Fibroblast of skin of right biceps (primary cell): ENCODE data around the gene GFRAL.
"Not testable (repeated sequence)": the region's sequence is repeated elsewhere in the genome, so short reads cannot be mapped to it uniquely, and the experiment has no call there.

Experiments
- DNase-seq: peaks from one replicate; pipeline ENCODE4 v3.0.0-alpha.2; 2013

GFRAL gene, protein sequence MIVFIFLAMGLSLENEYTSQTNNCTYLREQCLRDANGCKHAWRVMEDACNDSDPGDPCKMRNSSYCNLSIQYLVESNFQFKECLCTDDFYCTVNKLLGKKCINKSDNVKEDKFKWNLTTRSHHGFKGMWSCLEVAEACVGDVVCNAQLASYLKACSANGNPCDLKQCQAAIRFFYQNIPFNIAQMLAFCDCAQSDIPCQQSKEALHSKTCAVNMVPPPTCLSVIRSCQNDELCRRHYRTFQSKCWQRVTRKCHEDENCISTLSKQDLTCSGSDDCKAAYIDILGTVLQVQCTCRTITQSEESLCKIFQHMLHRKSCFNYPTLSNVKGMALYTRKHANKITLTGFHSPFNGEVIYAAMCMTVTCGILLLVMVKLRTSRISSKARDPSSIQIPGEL

DNA sequence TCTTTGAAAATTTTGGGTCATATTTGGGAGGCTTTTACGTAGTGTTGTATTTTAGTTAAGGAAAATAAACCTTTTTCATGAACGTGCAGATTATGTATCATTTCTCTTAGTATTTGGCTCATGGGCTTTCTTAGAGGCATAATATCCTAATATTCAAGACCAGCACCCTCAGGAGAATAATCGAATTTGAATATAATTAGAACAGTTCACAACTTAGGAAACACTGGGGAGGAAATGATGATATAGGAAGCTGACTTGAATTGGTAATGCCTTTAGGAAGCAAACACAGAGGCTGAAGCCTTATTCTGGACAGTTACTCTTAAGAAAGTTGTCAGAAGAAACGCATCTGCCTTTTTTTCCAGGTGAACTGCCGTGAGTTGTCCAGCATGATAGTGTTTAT, at the start of gene GFRAL:
TSS of gene GFRAL (plus strand) at position 301 of the 400 bp plus-strand sequence. CDS start at position 387, 86 bp downstream.
- no peak for DNase-seq

DNA sequence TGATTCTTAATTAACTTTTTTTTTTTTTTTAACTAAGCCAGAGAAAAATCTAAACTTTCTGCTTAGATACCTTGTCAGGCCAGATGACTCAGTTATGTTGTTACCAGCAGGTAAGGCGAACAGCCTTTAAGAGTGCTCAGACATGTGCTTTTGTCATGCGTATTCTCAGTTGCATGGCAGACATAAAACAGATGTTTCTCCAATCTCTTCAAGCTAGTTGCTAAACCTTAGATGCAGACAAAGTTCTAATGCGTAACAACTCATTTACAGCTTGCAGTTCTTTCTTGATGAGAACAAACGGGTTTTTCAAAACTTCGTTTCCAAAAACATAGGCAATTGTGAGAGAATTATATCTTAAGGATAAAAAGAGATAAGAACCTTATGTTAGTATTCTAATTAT, 49.6 kb upstream of the GFRAL start:
- no peak for DNase-seq

DNA sequence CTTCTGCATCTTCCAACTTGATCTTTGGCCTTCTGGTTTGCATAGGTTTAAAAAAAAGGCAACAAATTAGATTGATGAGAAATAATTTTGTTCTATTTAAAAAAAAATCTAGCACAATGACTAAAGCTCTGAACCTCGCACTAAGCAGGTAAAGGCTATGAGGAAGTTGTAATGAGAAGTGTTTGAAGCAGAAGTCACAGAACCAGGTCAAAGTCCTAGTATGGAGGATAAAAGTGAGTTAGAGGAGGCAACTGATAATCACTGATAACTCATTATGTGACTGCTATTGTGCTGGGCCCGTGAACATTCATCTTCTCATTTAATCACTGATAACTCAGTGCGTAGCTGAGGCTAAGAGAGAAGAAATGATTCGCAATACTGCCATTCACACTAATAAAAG, 46.1 kb upstream of the GFRAL start:
- DNase-seq: no peak

DNA sequence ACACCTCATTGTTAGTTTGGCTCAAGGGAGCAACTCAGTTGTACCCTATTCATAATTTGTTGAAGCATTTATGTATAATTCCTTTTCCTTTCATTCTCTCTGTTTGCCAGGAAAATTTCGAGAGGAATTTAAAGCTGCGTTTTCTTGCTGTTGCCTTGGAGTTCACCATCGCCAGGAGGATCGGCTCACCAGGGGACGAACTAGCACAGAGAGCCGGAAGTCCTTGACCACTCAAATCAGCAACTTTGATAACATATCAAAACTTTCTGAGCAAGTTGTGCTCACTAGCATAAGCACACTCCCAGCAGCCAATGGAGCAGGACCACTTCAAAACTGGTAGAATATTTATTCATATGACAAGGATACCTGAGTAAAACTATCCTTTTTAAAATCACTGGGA, 45.2 kb upstream of the GFRAL start:
- no peak for DNase-seq

DNA sequence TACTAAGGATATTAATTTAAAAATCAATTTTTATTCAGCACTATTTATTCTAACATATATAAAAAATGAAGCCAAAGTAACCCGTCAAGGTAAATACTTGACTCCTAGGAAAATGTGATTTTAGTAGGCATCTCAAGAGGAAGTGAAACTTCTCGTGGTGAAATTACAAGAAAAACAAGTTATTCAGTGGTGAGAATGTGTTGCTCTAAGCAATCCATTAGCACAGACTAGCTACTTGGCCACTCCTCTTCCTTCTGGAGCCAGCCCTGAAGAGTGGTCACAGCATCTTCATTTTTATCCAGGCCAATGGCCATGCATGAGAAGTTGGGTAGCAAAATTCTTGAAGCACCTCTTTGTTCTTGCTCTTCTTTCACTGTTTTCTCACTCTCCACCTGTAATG, 40.4 kb upstream of the GFRAL start:
- no peak for DNase-seq

DNA sequence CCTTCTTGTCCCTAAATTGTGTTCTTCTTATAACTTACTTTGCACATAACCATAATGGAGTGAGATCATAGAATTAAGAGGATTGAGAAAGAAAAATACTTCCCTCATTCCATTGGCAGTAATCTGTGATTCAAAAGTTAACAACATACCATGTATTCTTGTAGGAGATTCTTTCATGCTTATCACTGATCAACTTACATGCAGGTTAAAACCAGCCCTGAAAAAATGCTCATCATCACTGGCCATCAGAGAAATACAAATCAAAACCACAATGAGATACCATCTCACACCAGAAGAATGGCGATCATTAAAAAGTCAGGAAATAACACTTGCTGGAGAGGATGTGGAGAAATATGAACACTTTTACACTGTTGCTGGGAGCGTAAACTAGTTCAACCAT, 36.5 kb upstream of the GFRAL start:
- no peak for DNase-seq

DNA sequence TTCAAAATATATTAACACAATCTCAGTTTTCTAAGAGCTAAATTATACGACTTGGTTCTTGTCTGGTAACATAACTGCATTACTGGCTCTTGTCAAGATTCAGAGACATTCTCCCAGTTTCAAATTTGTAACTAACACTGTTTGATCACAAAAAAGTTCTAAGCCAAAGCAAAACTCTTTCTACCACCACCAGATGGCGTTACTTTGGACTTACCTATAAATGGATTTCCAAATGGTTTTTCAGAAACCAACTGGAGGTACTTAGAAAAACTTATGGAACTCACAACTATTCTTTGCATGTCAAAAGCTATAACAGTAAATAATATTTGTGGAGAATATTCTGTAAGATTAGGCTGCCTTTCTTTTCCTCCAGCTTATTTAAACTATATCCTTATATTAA, 34.2 kb upstream of the GFRAL start:
- no peak for DNase-seq

DNA sequence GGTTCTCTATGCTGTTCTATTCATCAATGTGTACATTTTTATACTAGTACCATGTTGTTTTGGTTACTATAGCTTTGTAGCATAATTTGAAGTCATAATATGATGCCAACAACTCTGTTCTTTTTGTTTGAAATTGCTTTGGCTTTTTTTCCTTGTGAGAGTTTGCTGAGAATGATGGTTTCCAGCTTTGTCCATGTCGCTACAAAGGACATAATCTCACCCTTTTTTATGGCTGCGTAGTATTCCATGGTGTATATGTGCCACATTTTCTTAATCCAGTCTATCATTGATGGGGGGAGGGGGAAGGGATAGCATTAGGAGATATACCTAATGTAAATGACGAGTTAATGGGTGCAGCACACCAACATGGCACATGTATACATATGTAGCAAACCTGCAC, 30.1 kb upstream of the GFRAL start:
- DNase-seq: not testable (repeated sequence)

DNA sequence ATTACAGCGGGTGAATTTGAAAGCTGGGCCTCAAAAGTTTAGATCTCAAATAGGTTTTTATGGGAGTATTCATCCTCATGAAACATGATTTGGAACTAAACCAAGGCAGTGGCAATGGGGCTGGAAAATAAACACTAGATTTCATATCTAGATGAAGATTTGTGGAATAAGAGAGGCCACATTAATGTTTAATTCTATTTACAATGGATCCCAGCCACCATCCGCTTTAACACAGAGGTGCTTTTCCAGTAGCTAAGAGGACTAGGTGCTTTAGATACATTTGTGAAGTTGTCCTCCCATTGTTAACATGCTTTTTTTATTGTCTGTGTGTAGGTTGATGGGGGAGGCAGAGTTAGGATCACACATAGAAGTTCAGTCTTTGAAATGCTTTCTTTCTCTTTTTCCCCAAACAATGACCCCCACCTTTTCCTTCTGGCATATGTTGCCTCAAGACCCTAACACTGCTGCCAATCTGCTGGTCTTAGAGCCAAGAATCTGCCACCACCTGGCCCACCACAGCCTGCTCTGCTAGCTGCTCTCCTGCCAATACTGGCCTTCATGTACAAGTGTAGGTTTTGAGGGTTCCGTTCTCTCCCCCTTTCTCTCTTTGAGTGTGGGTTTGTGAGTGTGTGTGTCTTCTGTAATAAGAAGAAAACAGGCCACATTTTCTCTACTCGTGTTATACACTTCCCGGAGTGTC, 27.8 kb upstream of the GFRAL start:
- no peak for DNase-seq

DNA sequence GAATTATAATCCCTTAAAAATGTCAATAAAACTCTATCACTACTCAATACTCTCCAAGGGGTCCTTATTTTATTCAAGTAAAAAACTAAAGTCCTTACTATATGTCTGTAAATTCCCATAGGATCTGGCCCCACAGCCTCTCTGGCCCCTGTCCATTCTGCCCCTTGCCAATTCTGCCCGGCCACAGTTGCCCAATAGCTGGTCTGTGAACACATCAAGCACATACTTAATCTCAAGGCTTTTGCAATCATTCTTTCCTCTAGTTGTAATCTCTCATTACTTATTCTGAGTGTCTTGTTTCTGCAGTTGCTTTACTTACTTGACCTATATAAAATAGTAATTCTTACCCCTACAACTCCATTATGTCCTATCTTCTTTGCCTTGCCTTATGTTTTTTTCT, 22.5 kb upstream of the GFRAL start:
- no peak for DNase-seq

DNA sequence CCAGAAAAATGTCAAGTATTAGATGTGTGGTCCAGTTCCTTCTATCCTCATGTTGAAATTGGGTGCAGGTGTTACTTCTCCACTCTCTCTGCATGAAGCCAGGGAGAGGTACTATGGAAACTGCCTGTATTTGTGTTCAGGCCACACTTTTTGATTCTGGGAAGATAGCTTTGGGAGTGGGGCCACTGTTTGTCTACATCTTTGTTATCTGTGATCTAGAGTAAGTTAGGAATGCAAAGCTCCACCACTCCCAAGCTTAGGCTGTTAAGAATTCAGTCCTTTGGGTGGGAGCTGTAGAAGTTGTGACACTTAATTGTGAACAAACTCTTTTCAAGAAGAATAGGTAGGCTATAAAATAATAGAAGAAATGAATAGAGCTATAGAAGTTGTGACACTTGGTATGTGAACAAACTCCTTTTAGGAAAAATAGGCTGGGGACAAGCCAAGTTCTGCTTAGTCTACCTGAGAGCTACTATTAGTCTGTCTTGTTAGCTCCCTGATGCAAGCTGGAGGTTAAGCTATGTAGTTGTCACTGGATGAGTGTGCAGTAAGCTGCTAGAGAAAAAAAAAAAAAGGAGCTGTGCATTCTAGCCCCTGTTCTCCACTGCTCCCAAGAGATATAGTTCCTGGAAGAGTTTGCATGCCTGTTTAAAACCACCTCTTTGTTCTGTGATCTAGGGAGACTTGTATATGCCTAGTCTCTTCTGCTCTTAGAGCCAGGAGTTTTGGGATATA, 7.1 kb upstream of the GFRAL start:
- no peak for DNase-seq

DNA sequence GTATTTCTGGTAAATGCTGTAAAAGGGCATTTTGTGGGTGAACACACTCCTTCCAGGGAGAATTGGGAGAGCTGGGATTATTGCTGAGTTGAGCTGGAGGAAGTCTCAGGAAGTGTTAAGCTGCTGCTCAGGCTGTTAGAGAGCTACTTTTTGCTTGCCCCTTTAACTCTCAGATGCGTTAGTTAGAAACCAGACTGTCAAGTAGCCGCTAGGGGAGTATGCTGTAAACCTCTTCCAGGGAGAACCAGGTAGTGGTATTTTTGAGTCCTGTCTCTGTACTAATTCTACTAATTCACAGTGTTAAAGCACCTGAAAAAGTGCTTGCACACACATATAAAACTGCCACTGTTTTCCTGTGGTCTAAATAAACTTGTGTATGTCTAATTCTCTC, 6.6 kb upstream of the GFRAL start:
- no peak for DNase-seq

DNA sequence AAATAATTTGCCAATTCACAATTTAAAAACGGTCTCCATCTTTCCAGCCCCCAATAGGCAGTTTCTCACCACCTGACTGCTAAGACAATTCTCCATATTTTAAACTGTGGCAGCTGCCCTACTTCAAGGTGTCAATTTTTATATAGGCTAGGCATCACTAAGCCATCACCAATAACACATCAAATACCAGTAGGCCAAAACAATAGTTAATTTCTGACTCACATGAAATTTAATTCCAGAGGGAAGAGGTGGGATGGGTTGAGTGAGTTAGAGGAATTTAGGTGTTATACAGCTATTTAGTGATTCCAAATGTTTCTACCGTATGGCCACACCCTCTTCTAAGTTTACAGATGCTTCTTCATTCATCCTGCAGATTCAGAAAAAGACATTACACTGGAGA, 49.9 kb downstream of the GFRAL start:
- no peak for DNase-seq

DNA sequence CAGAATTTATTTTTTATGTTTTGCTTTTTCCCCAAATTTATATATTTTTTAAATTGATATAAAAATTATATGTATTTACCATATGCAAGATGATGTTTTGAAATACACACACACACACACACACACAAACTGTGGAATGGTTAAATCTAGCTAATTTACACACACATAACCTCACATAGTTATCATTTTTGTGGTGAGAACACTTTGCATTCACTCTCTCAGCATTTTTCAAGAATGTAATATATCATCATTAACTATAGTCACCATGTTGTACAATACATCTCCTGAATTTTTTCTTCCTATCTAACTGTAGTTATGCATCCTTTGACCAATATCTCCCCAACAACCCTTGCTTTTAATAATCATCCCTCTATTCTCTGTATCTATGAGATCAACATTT, 52.2 kb downstream of the GFRAL start:
- peak; percentile 60 for DNase-seq

DNA sequence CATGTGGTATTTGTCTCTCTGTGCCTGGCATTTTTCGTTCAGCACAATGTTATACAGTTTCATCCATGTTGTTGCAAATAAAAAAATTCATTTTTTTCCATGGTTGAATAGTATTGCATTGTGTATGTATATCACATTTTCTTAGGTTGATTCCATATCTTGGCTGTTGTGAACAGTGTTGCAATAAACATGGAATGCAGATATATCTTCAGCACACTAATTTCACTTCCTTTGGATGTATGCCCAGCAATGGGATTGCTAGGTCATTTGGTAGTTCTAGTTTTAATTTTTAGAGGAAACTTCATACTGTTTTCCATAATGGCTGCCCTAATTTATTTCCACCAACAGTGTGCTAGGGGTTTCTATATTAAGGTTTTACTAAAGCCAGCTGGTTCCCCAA, 52.6 kb downstream of the GFRAL start:
- peak; percentile 67 for DNase-seq

DNA sequence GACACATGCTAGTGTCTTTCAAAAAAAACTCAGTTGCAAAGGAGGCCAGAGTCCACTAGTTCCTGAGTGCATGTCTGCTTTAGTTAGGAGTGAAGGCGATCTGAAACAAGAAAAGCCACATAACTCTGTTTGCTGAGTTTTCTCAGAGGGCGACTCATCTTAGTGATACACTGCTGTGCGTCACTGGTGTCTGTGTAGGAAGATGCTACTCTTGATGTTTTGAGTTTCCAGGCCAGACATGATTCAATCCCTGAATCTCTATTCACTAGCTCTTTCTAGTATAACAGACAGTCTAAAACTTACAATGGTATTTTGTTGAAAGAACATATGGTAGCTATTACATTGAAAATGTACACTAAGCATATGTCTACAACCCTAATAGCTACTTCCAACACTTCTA, 60.9 kb downstream of the GFRAL start:
- peak; percentile 38 for DNase-seq

DNA sequence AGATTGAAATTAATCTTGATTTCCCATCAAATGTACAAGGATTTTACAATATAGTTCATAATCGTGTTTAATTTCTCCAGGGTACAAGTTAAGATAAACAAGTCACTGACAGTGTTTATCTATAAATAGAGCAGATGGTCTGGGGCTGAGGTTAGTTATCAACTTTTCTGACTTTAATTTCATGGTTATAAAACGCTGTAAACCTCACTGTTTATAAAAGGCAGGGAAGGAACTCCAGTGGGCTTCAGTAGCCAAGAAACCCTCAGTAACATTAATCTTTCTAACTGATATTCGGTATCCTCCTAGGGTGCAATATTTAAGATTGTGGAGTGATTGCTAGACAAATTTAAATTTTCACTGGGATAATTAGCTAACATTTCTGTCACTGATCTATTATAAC, 68.6 kb downstream of the GFRAL start:
- DNase-seq: no peak

DNA sequence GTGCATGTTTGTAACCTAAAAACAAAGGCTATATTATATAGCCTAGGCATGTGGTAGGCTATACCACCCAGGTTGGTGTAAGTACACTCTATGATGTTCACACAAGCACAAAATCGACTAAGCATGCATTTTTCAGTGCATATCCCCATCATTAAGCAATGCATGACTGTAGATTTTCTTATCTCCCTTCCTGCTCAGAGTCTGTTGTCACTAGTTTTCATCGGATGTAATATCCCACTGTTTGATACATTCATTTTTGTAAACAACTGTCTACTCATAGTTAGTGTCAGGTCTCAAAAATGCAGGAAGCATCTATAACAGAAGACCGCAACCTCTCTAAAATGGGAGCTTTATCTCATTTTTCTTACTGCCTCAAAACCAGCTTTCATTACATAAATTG, 70.7 kb downstream of the GFRAL start:
- DNase-seq: no peak

DNA sequence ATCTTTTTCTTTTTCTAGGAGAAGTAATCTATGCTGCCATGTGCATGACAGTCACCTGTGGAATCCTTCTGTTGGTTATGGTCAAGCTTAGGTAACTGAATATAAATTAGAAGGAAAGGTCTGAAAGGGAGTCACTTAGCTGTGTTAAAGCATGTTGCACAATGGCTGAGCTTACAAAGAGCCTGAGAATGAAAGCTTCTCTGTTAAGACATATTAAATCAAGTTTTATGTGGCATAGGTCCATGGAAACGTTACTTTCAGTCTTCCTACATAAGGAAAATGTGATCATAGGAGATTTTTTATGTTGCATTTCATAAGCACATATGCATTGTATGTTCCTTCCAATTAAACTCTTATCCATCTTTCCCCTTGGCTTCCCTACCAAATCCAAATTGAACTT, 72.1 kb downstream of the GFRAL start:
- no peak for DNase-seq

DNA sequence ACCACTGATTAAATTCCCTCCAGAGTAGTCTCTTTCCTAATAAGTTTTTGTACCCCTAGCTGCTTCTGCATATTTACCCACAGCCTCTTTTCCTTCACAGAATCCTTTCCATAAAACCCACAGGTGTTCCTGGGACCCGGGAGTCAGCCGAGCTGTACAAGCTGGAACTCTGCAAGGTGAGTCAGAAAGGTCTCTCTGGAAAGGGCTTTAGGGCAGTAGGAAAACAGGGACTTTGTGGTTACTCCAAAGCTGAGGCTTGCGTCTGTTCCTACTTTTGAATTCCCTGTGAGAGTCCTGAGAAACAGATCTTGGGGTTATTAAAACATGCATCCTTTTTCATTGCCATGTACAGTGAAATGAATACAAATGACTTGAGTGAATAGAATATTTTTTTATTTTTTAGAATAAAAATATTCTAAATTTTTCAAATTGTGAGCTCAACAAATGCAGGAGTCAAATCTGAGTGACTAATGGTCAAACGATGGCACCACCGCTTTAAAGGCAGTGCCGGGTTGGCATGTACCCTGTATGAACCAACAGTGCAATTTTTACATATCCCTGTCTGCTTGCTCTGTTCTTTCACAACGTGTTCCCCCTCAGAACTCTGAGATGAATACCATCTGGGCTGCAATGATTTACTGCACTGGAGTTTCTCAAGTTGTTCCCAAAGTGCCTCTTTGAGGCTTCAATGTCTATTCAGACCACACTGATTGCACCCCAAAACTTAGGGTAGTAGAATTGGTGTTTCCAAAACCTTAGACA, 78.4 kb downstream of the GFRAL start:
- no peak for DNase-seq

DNA sequence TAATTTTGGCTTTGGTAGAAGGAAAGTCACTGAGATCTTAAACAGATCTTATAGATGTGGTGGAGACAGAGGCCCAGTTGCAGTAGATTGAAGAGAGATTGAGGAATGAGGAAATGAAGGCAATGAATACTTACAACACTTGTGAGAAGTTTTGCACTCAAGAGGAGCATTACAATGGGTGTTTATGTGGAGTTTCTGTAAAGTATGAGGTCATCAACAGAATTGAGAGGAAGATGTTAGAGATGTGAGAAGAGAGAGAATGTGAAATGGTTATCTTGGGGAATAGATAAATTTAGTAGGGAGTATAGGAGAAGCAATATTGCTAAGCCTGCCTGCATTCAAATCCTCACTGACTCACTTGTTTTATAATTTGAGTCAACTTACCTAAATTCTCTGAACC, 83.4 kb downstream of the GFRAL start:
- DNase-seq: no peak

DNA sequence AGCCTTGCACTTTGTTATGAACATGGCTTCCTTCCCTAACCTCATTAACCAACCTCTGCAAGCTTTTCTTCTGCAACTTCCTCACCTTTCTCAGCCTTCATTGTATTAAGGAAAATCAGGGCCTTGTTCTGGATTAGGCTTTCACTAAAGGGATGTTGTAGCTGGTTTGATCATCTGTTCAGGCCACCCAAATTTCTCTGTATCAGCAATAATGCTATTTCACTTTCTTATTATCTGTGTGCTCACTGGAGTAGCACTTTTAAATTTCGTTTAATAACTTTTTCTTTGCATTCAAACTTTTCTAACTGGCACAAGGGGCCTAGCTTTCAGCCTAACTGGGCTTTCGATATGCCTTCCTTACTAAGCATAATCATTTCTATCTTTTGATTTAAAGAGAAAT, 96.7 kb downstream of the GFRAL start:
- DNase-seq: no peak

DNA sequence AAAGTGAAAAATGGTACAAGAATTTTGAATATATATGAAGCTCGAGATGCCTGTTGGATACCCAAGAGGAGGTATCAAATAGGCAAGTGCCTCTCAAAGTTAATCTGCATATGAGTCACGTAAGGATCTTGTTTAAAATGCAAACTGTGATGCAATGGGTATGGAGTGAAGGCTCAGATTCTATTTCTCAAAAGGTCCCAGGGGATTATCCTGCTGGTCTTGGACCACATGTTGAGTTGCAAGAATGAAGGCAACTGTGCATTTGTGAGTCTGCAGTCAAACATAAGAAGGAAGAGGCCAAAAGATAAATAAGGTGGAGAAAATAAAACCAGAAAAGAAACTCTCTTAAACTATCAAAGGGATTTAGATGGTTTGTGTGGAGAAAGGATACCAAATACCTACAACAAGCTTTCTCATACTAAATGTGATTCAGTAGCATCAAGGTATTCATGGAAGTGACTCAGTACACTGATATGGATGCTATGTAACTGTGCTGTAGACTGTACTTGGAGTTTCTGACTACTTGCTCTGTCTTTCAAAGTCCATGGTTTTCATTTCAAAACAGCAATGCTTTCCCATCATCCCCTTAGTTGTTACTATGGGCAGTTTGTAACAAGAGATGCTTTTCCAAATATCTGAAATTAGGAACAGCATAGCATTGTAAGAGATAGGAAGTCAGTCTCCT, 106.3 kb downstream of the GFRAL start:
- peak; percentile 85 for DNase-seq
